WTC11 (cell line): ENCODE measurements around the gene TEC.

Experiments
- ATF3 ChIP-seq: sonication (generic); formaldehyde crosslinking; conservative IDR thresholded peaks from 2 replicates; pipeline ENCODE4 v1.8.1; 2022; ENCODE audit warnings: mild to moderate bottlenecking, missing genetic modification reagents
- CREM ChIP-seq: sonication (generic); formaldehyde crosslinking; IDR thresholded peaks from 2 replicates; pipeline ENCODE4 v1.8.1; 2022; ENCODE audit warnings: mild to moderate bottlenecking, missing genetic modification reagents, moderate library complexity
- CTCF ChIP-seq: fragments of 200-600 bp; IDR thresholded peaks from 2 replicates; pipeline ENCODE4 v1.8.0; 2022; ENCODE audit warnings: antibody characterized with exemption
- E2F4 ChIP-seq: sonication (generic); formaldehyde crosslinking; IDR thresholded peaks from 2 replicates; pipeline ENCODE4 v1.8.1; 2022; ENCODE audit warnings: low read depth, mild to moderate bottlenecking, moderate library complexity, missing genetic modification reagents, borderline replicate concordance
- ESRRA ChIP-seq: sonication (generic); formaldehyde crosslinking; IDR thresholded peaks from 2 replicates; pipeline ENCODE4 v1.8.1; 2022; ENCODE audit warnings: mild to moderate bottlenecking, missing genetic modification reagents, borderline replicate concordance
- FOXJ3 ChIP-seq: sonication (generic); formaldehyde crosslinking; IDR thresholded peaks from 2 replicates; pipeline ENCODE4 v1.9.0; 2021; ENCODE audit warnings: missing genetic modification reagents, mild to moderate bottlenecking, borderline replicate concordance
- IRF2 ChIP-seq: sonication (generic); formaldehyde crosslinking; IDR thresholded peaks from 2 replicates; pipeline ENCODE4 v1.8.0; 2022; ENCODE audit warnings: low read depth, missing genetic modification reagents, borderline replicate concordance
- MAX ChIP-seq: sonication (generic); formaldehyde crosslinking; IDR thresholded peaks from 2 replicates; pipeline ENCODE4 v1.8.0; 2022; ENCODE audit warnings: mild to moderate bottlenecking, missing genetic modification reagents
- NFATC4 ChIP-seq: fragments of 250-450 bp; sonication (Bioruptor Pico); IDR thresholded peaks from 2 replicates; pipeline ENCODE4 v1.9.0; 2021; ENCODE audit warnings: mild to moderate bottlenecking
- NR2C2 ChIP-seq: sonication (generic); formaldehyde crosslinking; IDR thresholded peaks from 2 replicates; pipeline ENCODE4 v1.8.0; 2022; ENCODE audit warnings: mild to moderate bottlenecking, missing genetic modification reagents
- NR3C1 ChIP-seq: sonication (generic); formaldehyde crosslinking; conservative IDR thresholded peaks from 2 replicates; pipeline ENCODE4 v1.8.1; 2023; ENCODE audit warnings: low read depth, mild to moderate bottlenecking, missing genetic modification reagents
- RELA ChIP-seq: sonication (generic); formaldehyde crosslinking; IDR thresholded peaks from 2 replicates; pipeline ENCODE4 v1.8.1; 2022; ENCODE audit warnings: missing genetic modification reagents, mild to moderate bottlenecking, borderline replicate concordance
- ZNF121 ChIP-seq: sonication (generic); formaldehyde crosslinking; IDR thresholded peaks from 2 replicates; pipeline ENCODE4 v1.8.0; 2023; ENCODE audit warnings: missing genetic modification reagents

GRCh38 chr4:48173056-48173991, 96.3 kb downstream of the TEC start:
- TF ChIP-seq RELA (no peak), E2F4 (no peak), CTCF (no peak), MAX (CRISPR knock-in tag) (no peak), ATF3 (no peak), ZNF121 (no peak), CREM (CRISPR knock-in tag) (no peak), NR3C1 (CRISPR knock-in tag) (no peak), NR2C2 (CRISPR knock-in tag) (no peak), ESRRA (CRISPR knock-in tag) (no peak), FOXJ3 (no peak), NFATC4 (no peak), IRF2 (no peak)
